ENCODE data around the gene RFESD.
"Not testable (repeated sequence)": the region's sequence is repeated elsewhere in the genome, so short reads cannot be mapped to it uniquely, and the experiment has no call there.

RFESD gene

DNA sequence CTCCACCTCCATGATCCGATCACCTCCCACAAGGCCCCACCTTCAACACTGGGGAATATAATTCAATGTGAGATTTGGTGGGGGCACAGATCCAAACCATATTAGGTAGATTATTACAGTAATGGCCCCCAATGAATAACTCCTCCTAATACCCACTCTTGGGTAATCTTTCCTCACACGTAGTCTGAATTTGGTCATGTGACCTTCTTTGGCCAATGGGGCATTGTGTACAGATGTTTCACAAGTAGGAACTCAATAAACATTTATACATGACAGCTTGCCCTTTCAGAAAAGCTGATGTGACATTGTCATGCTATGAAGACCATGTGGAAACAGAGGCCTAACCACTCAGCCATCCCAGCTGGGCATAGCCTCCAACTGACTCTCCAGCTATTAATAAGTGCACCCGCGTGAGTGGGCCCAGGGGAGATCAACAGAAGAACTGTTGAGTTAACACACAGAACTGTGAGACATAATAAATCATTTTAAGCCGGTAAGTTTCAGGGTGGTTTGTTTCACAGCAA lies 16.1 kb upstream of the RFESD start:
- no peak for DNase-seq

DNA sequence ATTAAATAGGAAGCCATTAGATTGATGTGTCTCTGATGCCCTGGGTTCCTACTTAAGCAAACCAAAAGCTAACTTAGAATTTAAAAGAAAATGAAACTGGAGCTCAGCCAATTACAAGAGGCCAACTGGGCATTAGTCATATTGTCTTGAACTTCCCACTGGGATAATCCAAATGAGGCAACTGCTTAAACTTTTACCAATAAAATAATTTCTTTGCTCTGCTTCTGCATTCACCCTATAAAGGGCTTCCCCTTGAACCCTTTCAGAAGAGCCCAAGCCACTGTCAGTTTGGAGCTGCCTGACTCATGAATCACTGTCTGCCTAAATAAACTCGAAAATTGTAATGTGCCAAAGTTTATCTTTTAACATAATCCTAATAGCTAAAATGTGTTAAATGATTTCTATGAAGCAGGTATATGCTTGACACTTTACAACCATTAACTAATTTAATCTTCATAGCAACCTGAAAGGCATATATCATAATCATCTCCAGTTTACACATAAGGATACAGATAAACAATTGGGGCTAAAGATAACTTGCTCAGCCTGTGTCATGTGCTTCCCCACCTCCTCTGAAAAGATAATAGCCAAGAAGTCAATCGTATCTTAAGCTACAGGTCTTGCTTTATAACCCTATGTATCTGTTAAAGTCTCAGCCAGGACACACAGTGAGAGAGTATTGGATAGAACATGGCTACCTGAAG lies 15.2 kb upstream of the RFESD start:
- no peak for DNase-seq

DNA sequence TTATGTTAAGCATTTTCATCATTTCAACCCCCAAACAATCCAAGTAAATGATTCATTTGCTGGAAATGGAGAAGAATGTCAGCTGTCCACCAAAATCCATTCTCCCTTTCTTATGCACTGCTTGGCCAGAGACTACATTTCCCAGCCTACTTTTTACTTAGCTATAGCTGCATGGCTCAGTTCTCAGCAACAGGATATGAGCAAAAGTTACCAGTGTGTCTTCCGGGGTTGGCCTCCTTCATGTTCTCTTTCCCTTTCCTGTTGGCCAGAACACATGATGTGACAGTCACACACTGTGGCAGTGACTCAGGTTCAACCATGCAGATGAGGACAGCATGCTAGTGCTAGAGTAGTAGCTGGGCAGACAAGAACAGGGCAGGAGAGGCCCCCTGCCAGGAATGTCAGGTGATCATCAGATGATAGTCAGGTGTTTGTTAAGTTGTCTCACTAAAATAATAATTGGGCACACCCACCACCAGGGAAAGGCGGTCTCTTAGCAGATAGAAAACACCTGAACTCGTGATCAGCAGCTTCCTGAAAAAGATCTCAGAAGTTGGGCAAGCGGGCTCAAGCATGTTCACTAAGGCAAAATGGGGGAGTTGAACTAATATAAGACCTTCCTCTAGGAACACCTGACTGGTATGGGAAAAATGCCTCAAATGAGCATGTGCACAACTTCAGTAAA lies 14.4 kb upstream of the RFESD start:
- peak; percentile 60 for DNase-seq

DNA sequence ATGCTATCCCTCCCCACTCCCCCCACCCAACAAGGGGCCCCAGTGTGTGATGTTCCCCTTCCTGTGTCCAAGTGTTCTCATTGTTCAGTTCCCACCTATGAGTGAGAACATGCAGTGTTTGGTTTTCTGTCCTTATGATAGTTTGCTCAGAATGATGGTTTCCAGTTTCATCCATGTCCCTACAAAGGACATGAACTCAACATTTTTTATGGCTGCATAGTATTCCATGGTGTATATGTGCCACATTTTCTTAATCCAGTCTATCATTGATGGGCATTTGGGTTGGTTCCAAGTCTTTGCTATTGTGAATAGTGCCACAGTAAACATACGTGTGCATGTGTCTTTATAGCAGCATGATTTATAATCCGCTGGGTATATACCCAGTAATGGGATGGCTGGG lies 13.6 kb upstream of the RFESD start:
- DNase-seq, result not testable (repeated sequence)

DNA sequence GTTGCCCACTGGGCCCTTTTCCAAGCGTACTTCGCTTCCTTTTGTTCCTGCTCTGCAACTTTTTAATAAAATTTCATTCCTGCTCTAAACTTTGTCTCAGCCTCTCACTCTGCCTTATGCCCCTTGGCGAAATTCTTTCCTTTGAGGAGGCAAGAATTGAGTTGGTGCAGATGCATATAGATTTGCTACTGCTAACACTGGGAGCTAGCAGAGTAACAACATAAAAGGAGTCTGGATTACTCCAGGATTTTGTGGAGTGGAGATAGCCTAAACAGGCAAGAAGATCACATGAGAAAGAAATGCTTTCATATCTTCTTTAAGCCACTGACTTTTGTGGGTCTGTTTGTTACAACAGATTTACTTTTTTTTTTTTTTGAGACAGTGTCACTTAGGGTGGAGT lies 12.9 kb upstream of the RFESD start:
- no peak for DNase-seq

DNA sequence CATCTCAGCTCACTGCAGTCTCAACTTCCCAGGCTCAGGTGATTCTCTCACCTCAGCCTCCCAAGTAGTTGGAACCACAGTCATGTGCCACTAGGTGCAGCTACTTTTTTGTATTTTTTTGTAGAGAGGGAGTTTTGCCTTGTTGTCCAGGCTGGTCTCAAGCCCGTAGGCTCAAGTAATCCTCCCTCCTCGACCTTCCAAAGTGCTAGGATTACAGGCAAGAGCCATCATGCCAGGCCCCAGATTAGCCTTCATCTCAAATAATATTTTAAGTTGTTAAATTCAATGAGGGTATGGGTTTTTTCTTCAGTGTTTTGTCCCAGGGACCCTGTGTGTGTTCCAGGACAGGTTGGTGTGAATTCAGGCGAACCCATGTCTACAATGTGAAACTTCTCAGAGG lies 12.5 kb upstream of the RFESD start:
- DNase-seq, result no peak

DNA sequence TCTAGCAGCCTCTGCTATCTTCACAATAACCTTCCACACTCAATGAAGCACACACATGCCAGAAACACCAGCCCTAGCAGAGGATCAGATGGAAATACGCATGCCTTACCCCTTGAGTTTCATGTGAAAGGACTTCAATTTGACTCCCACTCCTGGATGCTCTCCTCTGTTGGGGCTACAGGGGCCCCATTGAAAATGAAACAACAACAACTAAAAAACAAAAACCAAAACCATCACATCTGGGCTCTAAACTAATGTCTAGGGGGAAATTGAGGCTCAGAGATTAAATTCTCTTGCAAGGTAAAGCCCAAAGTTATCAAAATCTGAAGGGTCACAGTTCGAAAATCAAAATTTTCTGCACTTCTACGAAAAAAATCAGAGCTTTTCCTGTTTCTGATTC lies 7.9 kb upstream of the RFESD start:
- no peak for DNase-seq

DNA sequence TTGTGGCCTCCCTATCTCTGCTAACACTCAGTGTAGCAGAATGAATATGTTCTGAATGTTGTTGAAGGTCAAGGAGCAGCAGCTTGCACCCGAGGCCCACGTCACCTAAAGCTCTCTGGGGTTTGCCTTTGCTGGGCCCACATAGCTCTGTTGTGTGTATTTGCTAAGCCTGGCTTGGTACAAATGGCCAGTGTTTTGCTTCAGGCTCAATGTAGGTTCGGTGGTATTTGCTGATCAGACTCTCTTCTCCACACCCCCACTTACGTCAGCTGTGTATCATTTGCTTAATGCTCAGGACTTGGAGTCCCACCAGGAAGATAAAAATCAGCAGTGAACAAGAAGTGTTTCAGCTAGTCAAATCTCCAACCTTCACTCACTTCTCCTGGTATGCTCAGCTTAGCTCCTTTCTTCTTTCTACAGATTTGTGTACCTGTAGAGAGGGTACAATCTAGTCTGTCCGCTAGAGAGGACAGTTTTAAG lies 4.8 kb upstream of the RFESD start:
- no peak for DNase-seq

DNA sequence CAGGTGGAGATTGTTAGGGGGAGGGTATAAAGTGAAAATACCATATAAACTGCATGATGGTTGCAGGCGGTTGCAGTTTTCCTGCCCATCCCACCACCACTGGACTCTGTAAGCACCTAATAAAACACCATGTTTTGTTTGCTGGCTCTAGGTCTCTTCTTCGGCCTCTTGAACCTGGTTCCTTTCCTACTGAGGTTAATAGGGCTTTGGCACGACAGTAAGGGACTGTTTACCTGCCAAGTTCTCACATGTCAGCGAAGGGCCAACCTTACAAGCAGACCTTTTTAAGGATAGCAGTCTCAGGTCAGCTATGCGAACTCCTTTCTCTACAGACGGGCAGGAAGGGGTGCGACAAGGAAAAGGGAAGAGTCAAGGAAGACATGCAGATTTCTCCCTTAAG lies 3.4 kb upstream of the RFESD start:
- no peak for DNase-seq

DNA sequence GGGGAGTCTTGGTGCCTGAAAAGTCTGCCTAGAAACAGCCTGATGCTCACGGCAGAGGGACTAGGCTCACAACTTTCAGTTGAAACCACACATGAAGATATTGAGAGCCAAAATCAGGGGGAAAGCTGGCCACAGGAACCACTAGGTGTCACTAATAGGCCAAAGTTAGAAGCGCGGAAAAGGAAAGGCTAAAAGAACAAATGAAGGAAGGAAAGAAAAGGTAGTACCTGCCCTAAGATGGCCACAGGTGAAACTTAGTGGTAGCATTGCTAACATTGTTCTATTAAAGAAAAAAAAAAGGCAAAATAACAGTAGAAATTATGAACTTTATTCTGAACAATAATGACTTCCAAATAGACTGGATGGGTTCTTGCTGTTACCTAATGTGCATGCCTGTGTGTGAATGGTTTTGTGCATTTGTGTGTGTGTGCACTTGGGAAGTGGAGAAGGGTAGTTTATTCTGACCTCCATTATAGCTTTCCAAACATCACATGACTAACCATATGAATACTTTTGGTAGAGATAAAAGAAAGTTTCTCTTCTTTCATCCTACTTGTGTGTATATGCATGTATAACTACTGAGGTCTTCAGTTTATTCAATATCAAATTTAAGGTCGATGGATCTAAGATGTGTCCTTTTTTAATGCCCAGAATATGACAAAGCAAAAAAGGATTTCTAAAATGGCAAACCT lies 2.1 kb upstream of the RFESD start:
- no peak for DNase-seq

DNA sequence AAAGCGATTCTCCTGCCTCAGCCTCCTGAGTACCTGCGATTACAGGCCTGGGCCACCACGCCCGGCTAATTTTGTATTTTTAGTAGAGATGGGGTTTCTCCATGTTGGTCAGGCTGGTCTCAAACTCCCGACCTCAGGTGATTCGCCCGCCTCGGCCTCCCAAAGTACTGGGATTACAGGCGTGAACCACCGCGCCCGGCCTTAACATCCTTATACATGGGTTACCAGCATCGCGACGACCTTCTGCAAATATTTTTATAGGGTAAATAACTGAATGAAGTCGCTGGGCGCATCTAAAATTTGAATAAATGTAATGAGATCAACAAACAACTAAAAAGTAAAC lies 380 bp upstream of the RFESD start:
- DNase-seq, result not testable (repeated sequence)

DNA sequence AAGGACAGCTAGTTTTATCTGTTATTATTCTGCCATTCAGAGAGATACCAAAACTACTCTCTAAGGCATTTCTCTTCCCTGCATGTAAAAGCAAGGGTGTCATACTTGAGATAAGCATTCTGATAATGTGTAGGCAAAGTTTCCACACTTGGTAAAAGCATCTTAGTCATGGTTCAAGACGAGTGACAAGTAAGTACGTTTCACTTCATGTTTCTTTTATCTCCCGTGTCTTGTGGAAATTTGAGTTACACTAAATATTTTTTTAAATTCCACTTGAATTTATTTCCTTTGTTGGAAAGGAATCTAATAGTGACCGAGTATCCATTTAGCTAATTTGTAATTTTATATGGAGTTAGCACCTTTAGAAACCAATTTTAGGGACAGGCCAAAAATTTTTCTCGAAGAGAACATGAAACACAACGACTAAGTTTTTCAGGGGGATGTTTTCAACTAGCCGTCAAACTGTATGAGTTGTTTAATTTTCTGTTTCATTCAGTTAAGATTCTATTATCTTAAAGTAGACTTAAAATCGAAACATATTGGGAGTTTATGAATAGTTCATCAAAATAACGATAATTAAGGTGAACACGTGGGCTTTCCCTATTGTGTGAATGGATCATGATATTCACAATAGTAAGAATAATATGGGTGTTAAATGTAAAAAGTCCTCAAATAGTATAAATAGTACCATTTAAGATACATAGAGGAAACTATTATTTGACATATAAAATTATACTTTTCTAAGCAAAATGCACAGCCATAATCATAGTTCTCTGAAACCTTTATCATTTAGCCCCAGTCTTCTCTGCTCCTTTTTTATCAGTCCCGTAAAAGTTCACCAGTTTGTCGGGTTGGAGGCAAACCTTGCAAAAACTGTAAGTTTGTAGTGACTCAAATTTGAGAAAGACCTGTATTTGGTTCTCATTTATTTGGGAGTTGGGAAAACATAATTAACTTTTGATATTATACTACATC lies 1.6 kb downstream of the RFESD start:
- no peak for DNase-seq

DNA sequence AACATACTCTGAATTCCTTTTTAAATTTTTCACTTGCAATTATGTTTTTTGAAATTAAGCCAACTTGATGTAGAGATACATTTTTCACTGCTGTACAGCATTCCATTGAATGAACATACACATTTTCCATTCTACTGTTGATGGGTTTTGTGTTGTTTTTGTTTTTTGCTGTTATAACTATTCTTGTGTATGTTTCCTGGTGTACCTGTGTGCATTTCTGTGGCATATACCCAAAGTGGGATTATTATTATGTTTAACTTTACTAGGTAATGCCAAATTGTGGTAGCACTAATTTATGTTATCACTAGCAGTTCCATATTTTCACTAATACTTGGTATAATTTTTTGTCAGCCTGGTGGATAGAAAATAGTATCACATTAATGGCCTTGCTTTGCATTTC lies 2.7 kb downstream of the RFESD start:
- DNase-seq, result no peak

DNA sequence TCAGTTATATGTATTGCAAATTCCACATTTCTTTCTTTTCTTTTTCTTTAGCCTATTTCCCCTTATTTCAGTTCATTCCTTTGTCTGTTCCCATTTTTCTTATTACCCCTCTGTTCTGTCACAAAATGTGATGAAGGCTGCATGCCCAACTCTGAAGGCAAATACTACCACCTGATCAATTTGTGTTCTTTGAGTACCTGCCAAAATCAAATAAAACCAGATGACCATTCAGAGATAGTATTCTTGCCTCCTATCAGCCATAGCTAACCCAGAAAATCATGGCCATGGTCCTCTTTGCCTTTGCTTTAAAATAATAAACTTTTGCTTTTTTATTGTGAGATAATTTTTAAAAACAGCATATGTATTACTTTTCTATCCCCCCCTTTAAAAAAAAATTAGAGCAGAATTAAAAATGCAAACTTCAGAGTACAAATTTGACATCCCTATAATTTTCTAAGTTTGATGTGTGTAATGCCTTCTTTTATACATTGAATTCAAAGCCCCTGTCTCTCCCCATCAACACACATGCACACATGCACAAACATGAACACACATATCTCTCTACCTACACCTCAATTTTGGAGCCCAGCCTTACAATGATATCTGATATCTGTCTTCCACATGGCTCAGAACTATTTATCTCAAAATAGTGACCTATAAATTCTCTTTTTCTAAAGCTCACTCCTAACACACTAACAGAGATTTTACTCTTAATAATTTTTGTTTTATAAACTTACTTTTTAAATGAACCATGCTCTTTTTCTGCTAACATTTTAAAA lies 3.5 kb downstream of the RFESD start:
- no peak for DNase-seq

DNA sequence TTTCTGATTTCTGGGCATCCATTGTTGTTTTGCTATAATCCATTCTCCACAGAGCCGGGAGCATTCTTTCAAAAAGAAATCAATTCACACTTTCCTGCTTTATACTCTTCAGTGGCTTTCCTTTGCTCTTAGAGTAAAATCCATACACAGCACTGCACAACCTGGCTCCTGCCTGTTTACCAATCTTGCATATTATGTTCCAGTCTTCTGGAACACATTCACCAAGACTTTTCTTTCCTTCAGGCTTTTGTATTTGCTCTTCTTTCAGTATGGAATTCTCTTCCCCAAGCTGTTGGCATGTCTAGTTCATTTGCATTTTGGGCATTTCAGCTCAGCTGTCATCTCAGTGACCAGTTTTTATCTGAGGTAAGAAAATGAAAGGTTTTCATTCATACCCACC lies 6.3 kb downstream of the RFESD start:
- no peak for DNase-seq

DNA sequence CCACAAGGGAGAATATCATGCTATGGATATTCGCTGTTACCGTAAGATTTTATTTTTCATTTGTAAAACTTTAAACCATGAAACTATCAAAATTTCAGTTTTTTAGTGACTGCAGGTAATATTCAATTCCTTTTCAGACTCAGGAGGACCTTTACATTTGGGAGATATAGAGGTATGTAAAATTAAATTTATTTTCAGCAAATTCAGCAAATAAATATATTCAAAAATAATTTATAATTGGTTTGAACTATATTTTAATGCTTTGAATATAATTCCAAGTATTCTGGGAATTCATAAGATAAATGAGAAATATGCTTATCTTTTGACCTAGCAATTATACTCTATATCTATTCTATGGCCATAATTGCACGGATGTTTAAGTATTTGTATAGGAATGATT lies 7.6 kb downstream of the RFESD start:
- DNase-seq, result no peak

DNA sequence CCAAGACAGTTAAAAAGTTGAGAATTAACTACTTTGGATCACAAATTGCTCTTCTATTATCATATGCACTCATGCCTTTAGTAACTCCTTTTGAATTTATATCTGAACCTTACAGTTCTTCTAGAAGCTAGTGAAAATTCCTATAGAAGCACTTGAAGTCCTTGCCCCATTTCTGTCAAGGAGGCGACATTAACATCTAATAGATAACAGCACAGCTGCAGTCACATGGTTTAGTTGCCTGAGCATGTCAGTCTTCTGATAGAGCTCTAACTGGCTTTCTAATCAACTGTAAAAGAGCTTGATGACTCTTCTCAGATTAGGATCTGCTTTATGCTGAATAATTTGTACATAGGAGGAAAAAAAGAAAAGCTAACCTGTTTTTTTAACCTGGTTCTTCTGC lies 9.0 kb downstream of the RFESD start:
- DNase-seq, result no peak

DNA sequence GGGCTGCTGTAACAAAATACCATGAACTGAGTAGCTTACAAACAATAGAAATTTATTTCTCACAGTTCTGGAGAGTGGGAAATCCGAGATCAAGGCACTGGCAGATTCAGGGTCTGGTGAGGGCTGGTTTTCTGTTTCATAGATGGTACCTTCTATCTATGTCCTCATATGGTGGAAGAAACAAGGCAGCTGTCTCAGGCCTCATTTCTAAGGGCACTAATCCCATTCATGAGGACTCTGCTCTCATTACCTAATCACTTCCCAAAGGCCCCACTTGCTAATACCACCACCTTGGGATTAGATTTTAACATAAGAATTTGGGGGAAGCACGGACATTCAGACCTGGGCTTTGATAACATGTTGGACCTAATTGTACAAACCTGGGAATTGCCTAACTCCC lies 13.5 kb downstream of the RFESD start:
- DNase-seq, result no peak

DNA sequence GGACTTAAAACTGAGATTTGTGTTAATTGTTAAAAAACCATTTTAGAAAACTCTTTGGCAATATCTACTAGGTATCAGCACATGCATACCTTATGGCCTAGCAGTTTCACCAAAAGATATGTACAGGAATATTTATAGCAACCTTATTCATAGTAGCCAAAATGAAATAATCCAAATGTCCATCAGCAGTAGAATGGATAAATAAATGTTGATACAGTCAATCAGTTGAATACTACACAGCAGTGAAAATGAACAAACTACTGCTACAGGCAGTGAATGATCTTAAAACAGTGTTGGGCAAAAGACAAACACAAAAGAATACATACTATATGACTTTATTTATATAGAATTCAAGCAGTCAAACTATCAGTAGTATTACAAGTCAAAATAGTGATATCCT lies 16.4 kb downstream of the RFESD start:
- no peak for DNase-seq

DNA sequence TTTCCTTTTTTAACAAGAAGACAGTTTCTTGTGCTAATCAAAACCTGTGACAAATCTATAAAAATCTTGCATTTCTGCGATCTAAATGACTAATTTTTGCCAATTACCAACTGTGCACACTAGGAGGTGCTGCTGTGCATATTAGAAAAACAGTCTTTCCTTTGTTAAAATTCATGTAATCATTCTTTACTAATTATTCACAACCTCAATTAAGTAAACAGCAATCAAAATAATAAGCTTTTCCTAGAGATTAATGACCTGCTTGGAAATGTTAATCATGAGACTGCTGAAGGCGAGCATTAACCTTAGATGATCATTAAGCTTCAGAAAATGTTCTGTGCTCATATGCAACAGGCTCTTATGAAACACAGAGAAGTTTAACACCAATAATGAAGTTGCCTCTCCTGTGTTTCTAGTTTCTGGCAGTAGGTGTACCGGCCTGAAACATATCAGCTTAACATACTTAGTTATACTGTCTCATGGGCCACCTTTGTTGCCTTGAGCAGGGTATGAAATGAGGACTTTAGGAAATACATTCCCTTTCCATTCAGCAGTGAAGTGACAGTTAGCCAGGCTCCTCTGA lies 17.7 kb downstream of the RFESD start:
- DNase-seq, result no peak

DNA sequence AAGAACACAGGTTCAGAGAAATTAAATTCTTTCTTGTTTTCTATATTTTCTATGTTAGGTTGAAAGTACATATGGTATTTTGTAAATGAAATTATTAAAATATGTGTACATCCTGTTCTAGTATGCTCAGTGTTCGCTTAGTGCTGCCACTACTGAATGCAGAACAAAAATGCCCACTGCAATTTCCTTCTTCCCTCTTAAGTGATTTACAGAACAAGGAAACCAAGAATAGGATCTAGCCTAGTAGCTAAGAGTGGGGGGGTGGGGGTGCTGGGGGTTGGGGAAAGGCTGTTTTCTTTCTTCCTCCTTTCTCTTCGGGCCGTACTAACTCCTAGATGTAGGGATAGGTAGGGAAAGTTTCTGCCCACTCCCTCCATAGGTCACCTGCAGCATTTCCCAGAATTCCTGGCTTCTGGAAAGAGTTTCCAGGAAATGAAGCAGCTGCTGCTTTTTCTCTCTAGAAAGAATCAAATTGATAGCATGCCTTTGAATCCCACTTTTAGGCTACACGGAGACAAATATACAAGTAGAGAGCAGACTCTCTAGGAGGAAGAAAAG lies 20.6 kb downstream of the RFESD start:
- no peak for DNase-seq

Measured in activated CD4-positive, CD25-positive, alpha-beta regulatory T cell treated with anti-CD3 and anti-CD28 coated beads, Interleukin-2, amount 50 U/mL, for 72 hours (primary cell).